Measurements from ENCODE around the gene PRR15. TPM values are rescaled to one million over a fixed set of nuclear protein-coding genes. Genes with fewer than 3 reads are reported as not detected.
"Not testable (repeated sequence)": the region's sequence is repeated elsewhere in the genome, so short reads cannot be mapped to it uniquely, and the experiment has no call there.

PRR15 gene
- total and polyA plus RNA-seq, 11 donors: 0.17 to 7.0 (median 0.29) TPM; not detected in 4

GRCh38 chr7:29523728-29524127 is 39.9 kb upstream of the PRR15 start:
- DNase-seq: no peak
- no peak for ATAC-seq
- Histone ChIP-seq H3K4me3 (no peak overlapping the region), H3K9me3 (peaks cover 0 to 20% (median 3%) of the 10 kb centered on the region in 12 donors), H3K27me3 (no peaks in the 10 kb centered on the region), H3K27ac (no peak overlapping the region), H3K36me3 (no peaks in the 10 kb centered on the region), H3K4me1 (no peaks in the 10 kb centered on the region)
- intact Hi-C loops (cut with DNase I): no loop called here
- TF ChIP-seq POLR2A (IDR thresholded peaks at IDR 0.05) (no peak), CTCF (IDR thresholded peaks at IDR 0.05) (no peak)
- 69 to 85% (median 76%) methylated on average over 2 of the region's 2 CpGs for WGBS, 4 donors

- no peak for DNase-seq
- no peaks in the 10 kb centered on the region for H3K36me3 ChIP-seq
- 84 to 89% (median 86%) methylated on average over 4 of the region's 4 CpGs for WGBS, 4 donors
Measured at GRCh38 chr7:29527505-29528108, 36.0 kb upstream of the PRR15 start.

GRCh38 chr7:29528526-29528925 is 35.1 kb upstream of the PRR15 start:
- H3K27me3 ChIP-seq; H3K4me3 ChIP-seq; H3K9me3 ChIP-seq; H3K4me1 ChIP-seq; DNase-seq; ATAC-seq; H3K36me3 ChIP-seq; H3K27ac ChIP-seq; intact Hi-C loops (cut with DNase I): not testable (repeated sequence)
- 80 to 84% (median 82%) methylated on average over 5 to 7 of the region's 7 CpGs for WGBS, 4 donors

More at GRCh38 chr7:29527505-29528108, 36.0 kb upstream of the PRR15 start:
- no peak overlapping the region for H3K4me3 ChIP-seq
- H3K9me3 ChIP-seq: peaks cover 0 to 4% (median 0%) of the 10 kb centered on the region in 12 donors
- no peak for TF ChIP-seq POLR2A (IDR thresholded peaks at IDR 0.05)
- TF ChIP-seq CTCF (IDR thresholded peaks at IDR 0.05): no peak
- no peaks in the 10 kb centered on the region for H3K27me3 ChIP-seq
- intact Hi-C loops (cut with DNase I): no loop called here
- H3K27ac ChIP-seq: no peak overlapping the region
- no peaks in the 10 kb centered on the region for H3K4me1 ChIP-seq
- ATAC-seq: no peak

GRCh38 chr7:29538389-29538788 is 25.2 kb upstream of the PRR15 start:
- H3K27ac ChIP-seq: no peak overlapping the region
- intact Hi-C loops (cut with DNase I): no loop called here
- no peaks in the 10 kb centered on the region for H3K4me1 ChIP-seq
- DNase-seq (no peak), ATAC-seq (no peak)
- H3K36me3 ChIP-seq: no peaks in the 10 kb centered on the region
- TF ChIP-seq CTCF (IDR thresholded peaks at IDR 0.05): no peak
- no peak for TF ChIP-seq POLR2A (IDR thresholded peaks at IDR 0.05)
- H3K9me3 ChIP-seq: peaks cover 0 to 16% (median 0%) of the 10 kb centered on the region in 12 donors
- no peaks in the 10 kb centered on the region for H3K27me3 ChIP-seq
- 51 to 80% (median 66%) methylated on average over 3 to 4 of the region's 4 CpGs for WGBS, 4 donors
- no peak overlapping the region for H3K4me3 ChIP-seq

GRCh38 chr7:29539471-29539870 is 24.2 kb upstream of the PRR15 start:
- no peaks in the 10 kb centered on the region for H3K4me1 ChIP-seq
- H3K4me3 ChIP-seq: no peak overlapping the region
- H3K27me3 ChIP-seq: no peaks in the 10 kb centered on the region
- DNase-seq (no peak), ATAC-seq (no peak)
- peaks cover 0 to 21% (median 0%) of the 10 kb centered on the region in 12 donors for H3K9me3 ChIP-seq
- TF ChIP-seq CTCF (IDR thresholded peaks at IDR 0.05) (no peak), POLR2A (IDR thresholded peaks at IDR 0.05) (no peak)
- H3K27ac ChIP-seq: no peak overlapping the region
- intact Hi-C loops (cut with DNase I): no loop called here
- H3K36me3 ChIP-seq: no peaks in the 10 kb centered on the region
- 92 to 100% (median 95%) methylated on average over 2 of the region's 2 CpGs for WGBS, 4 donors
